ENCODE results near the gene PGRMC2. TPM values are rescaled to one million over a fixed set of nuclear protein-coding genes. Genes with fewer than 3 reads are reported as not detected.
"Not testable (repeated sequence)": the region's sequence is repeated elsewhere in the genome, so short reads cannot be mapped to it uniquely, and the experiment has no call there.

PGRMC2 gene
- total RNA-seq, 1 donor from 2014 or later = 28.2 TPM

GRCh38 chr4:128277856-128278255 lies 9.8 kb downstream of the PGRMC2 start:
- peaks cover 0 to 2% (median 0%) of the 10 kb centered on the region in 3 donors for H3K4me1 ChIP-seq (ENCODE audit: control insufficient read depth in 3 of 3, insufficient read depth in 3 of 3, low read length in 3 of 3)
- no peaks in the 10 kb centered on the region for H3K36me3 ChIP-seq (ENCODE audit: control insufficient read depth in 3 of 3, insufficient read depth in 3 of 3, low read length in 3 of 3)
- H3K9ac ChIP-seq (ENCODE audit: low read depth in 1 of 3, low read length in 3 of 3) = no peak overlapping the region
- no peaks in the 10 kb centered on the region for H3K27me3 ChIP-seq (ENCODE audit: control insufficient read depth in 3 of 3, insufficient read depth in 3 of 3, low read length in 3 of 3)
- no peaks in the 10 kb centered on the region for H3K9me3 ChIP-seq (ENCODE audit: control insufficient read depth in 3 of 3, low read length in 3 of 3)
- H3K27ac ChIP-seq (ENCODE audit: low read depth, low read length) = no peak overlapping the region
- no peak overlapping the region for H3K4me3 ChIP-seq (ENCODE audit: low read length in 3 of 3)

GRCh38 chr4:128275346-128275745 lies 12.3 kb downstream of the PGRMC2 start:
- H3K27ac ChIP-seq (ENCODE audit: low read depth, low read length) = no peak overlapping the region
- peaks cover 0 to 2% (median 0%) of the 10 kb centered on the region in 3 donors for H3K4me1 ChIP-seq (ENCODE audit: control insufficient read depth in 3 of 3, insufficient read depth in 3 of 3, low read length in 3 of 3)
- H3K4me3 ChIP-seq (ENCODE audit: low read length in 3 of 3) = no peak overlapping the region
- no peaks in the 10 kb centered on the region for H3K27me3 ChIP-seq (ENCODE audit: control insufficient read depth in 3 of 3, insufficient read depth in 3 of 3, low read length in 3 of 3)
- no peaks in the 10 kb centered on the region for H3K9me3 ChIP-seq (ENCODE audit: control insufficient read depth in 3 of 3, low read length in 3 of 3)
- no peak overlapping the region for H3K9ac ChIP-seq (ENCODE audit: low read depth in 1 of 3, low read length in 3 of 3)
- H3K36me3 ChIP-seq (ENCODE audit: control insufficient read depth in 3 of 3, insufficient read depth in 3 of 3, low read length in 3 of 3) = peaks cover 0 to 11% (median 3%) of the 10 kb centered on the region in 3 donors

- Histone ChIP-seq H3K4me3 (ENCODE audit: low read length in 3 of 3) (no peak overlapping the region), H3K27me3 (ENCODE audit: control insufficient read depth in 3 of 3, insufficient read depth in 3 of 3, low read length in 3 of 3) (no peaks in the 10 kb centered on the region), H3K36me3 (ENCODE audit: control insufficient read depth in 3 of 3, insufficient read depth in 3 of 3, low read length in 3 of 3) (peaks cover 0 to 22% (median 9%) of the 10 kb centered on the region in 3 donors), H3K27ac (ENCODE audit: low read depth, low read length) (no peak overlapping the region), H3K4me1 (ENCODE audit: control insufficient read depth in 3 of 3, insufficient read depth in 3 of 3, low read length in 3 of 3) (no peaks in the 10 kb centered on the region), H3K9me3 (ENCODE audit: control insufficient read depth in 3 of 3, low read length in 3 of 3) (no peaks in the 10 kb centered on the region), H3K9ac (ENCODE audit: low read depth in 1 of 3, low read length in 3 of 3) (no peak overlapping the region)
These were observed 16.1 kb downstream of the PGRMC2 start for GRCh38 chr4:128271551-128271950.

GRCh38 chr4:128268970-128269369 lies 18.6 kb downstream of the PGRMC2 start:
- no peaks in the 10 kb centered on the region for H3K27me3 ChIP-seq (ENCODE audit: control insufficient read depth in 3 of 3, insufficient read depth in 3 of 3, low read length in 3 of 3)
- H3K4me1 ChIP-seq (ENCODE audit: control insufficient read depth in 3 of 3, insufficient read depth in 3 of 3, low read length in 3 of 3) = no peaks in the 10 kb centered on the region
- no peaks in the 10 kb centered on the region for H3K9me3 ChIP-seq (ENCODE audit: control insufficient read depth in 3 of 3, low read length in 3 of 3)
- H3K27ac ChIP-seq (ENCODE audit: low read depth, low read length) = no peak overlapping the region
- H3K9ac ChIP-seq (ENCODE audit: low read depth in 1 of 3, low read length in 3 of 3) = no peak overlapping the region
- H3K4me3 ChIP-seq (ENCODE audit: low read length in 3 of 3) = no peak overlapping the region
- H3K36me3 ChIP-seq (ENCODE audit: control insufficient read depth in 3 of 3, insufficient read depth in 3 of 3, low read length in 3 of 3) = peaks cover 0 to 22% (median 9%) of the 10 kb centered on the region in 3 donors

- H3K4me1 ChIP-seq (ENCODE audit: control insufficient read depth in 3 of 3, insufficient read depth in 3 of 3, low read length in 3 of 3) = no peaks in the 10 kb centered on the region
- H3K27ac ChIP-seq (ENCODE audit: low read depth, low read length) = no peak overlapping the region
- H3K36me3 ChIP-seq (ENCODE audit: control insufficient read depth in 3 of 3, insufficient read depth in 3 of 3, low read length in 3 of 3) = peaks cover 0 to 22% (median 9%) of the 10 kb centered on the region in 3 donors
- H3K9me3 ChIP-seq (ENCODE audit: control insufficient read depth in 3 of 3, low read length in 3 of 3) = no peaks in the 10 kb centered on the region
- no peaks in the 10 kb centered on the region for H3K27me3 ChIP-seq (ENCODE audit: control insufficient read depth in 3 of 3, insufficient read depth in 3 of 3, low read length in 3 of 3)
- H3K4me3 ChIP-seq (ENCODE audit: low read length in 3 of 3) = no peak overlapping the region
- H3K9ac ChIP-seq (ENCODE audit: low read depth in 1 of 3, low read length in 3 of 3) = no peak overlapping the region
These were observed 19.9 kb downstream of the PGRMC2 start for GRCh38 chr4:128267745-128268144.

- peaks cover 0 to 21% (median 9%) of the 10 kb centered on the region in 3 donors for H3K36me3 ChIP-seq (ENCODE audit: control insufficient read depth in 3 of 3, insufficient read depth in 3 of 3, low read length in 3 of 3)
- H3K9me3 ChIP-seq (ENCODE audit: control insufficient read depth in 3 of 3, low read length in 3 of 3); H3K4me3 ChIP-seq (ENCODE audit: low read length in 3 of 3); H3K9ac ChIP-seq (ENCODE audit: low read depth in 1 of 3, low read length in 3 of 3); H3K27ac ChIP-seq (ENCODE audit: low read depth, low read length); H3K4me1 ChIP-seq (ENCODE audit: control insufficient read depth in 3 of 3, insufficient read depth in 3 of 3, low read length in 3 of 3); H3K27me3 ChIP-seq (ENCODE audit: control insufficient read depth in 3 of 3, insufficient read depth in 3 of 3, low read length in 3 of 3): not testable (repeated sequence)
These were observed 20.4 kb downstream of the PGRMC2 start for GRCh38 chr4:128267171-128267570.

- not testable (repeated sequence) for H3K9me3 ChIP-seq (ENCODE audit: control insufficient read depth in 3 of 3, low read length in 3 of 3); H3K27ac ChIP-seq (ENCODE audit: low read depth, low read length); H3K4me1 ChIP-seq (ENCODE audit: control insufficient read depth in 3 of 3, insufficient read depth in 3 of 3, low read length in 3 of 3); H3K9ac ChIP-seq (ENCODE audit: low read depth in 1 of 3, low read length in 3 of 3); H3K4me3 ChIP-seq (ENCODE audit: low read length in 3 of 3); H3K27me3 ChIP-seq (ENCODE audit: control insufficient read depth in 3 of 3, insufficient read depth in 3 of 3, low read length in 3 of 3)
- H3K36me3 ChIP-seq (ENCODE audit: control insufficient read depth in 3 of 3, insufficient read depth in 3 of 3, low read length in 3 of 3) = peaks cover 0 to 12% (median 8%) of the 10 kb centered on the region in 3 donors
These were observed 22.1 kb downstream of the PGRMC2 start for GRCh38 chr4:128265550-128265949.

GRCh38 chr4:128259889-128260288 lies 27.7 kb downstream of the PGRMC2 start:
- not testable (repeated sequence) for H3K27me3 ChIP-seq (ENCODE audit: control insufficient read depth in 3 of 3, insufficient read depth in 3 of 3, low read length in 3 of 3); H3K4me1 ChIP-seq (ENCODE audit: control insufficient read depth in 3 of 3, insufficient read depth in 3 of 3, low read length in 3 of 3); H3K9me3 ChIP-seq (ENCODE audit: control insufficient read depth in 3 of 3, low read length in 3 of 3); H3K9ac ChIP-seq (ENCODE audit: low read depth in 1 of 3, low read length in 3 of 3); H3K4me3 ChIP-seq (ENCODE audit: low read length in 3 of 3); H3K27ac ChIP-seq (ENCODE audit: low read depth, low read length); H3K36me3 ChIP-seq (ENCODE audit: control insufficient read depth in 3 of 3, insufficient read depth in 3 of 3, low read length in 3 of 3)

GRCh38 chr4:128258166-128258565 lies 29.4 kb downstream of the PGRMC2 start:
- not testable (repeated sequence) for H3K27ac ChIP-seq (ENCODE audit: low read depth, low read length); H3K27me3 ChIP-seq (ENCODE audit: control insufficient read depth in 3 of 3, insufficient read depth in 3 of 3, low read length in 3 of 3); H3K4me1 ChIP-seq (ENCODE audit: control insufficient read depth in 3 of 3, insufficient read depth in 3 of 3, low read length in 3 of 3); H3K9ac ChIP-seq (ENCODE audit: low read depth in 1 of 3, low read length in 3 of 3); H3K9me3 ChIP-seq (ENCODE audit: control insufficient read depth in 3 of 3, low read length in 3 of 3); H3K36me3 ChIP-seq (ENCODE audit: control insufficient read depth in 3 of 3, insufficient read depth in 3 of 3, low read length in 3 of 3); H3K4me3 ChIP-seq (ENCODE audit: low read length in 3 of 3)

GRCh38 chr4:128256539-128256938 lies 31.1 kb downstream of the PGRMC2 start:
- no peak overlapping the region for H3K9ac ChIP-seq (ENCODE audit: low read depth in 1 of 3, low read length in 3 of 3)
- H3K4me3 ChIP-seq (ENCODE audit: low read length in 3 of 3) = no peak overlapping the region
- H3K36me3 ChIP-seq (ENCODE audit: control insufficient read depth in 3 of 3, insufficient read depth in 3 of 3, low read length in 3 of 3) = no peaks in the 10 kb centered on the region
- H3K27ac ChIP-seq (ENCODE audit: low read depth, low read length) = no peak overlapping the region
- no peaks in the 10 kb centered on the region for H3K4me1 ChIP-seq (ENCODE audit: control insufficient read depth in 3 of 3, insufficient read depth in 3 of 3, low read length in 3 of 3)
- no peaks in the 10 kb centered on the region for H3K9me3 ChIP-seq (ENCODE audit: control insufficient read depth in 3 of 3, low read length in 3 of 3)
- no peaks in the 10 kb centered on the region for H3K27me3 ChIP-seq (ENCODE audit: control insufficient read depth in 3 of 3, insufficient read depth in 3 of 3, low read length in 3 of 3)

GRCh38 chr4:128255906-128256305 lies 31.7 kb downstream of the PGRMC2 start:
- no peak overlapping the region for H3K4me3 ChIP-seq (ENCODE audit: low read length in 3 of 3)
- H3K9ac ChIP-seq (ENCODE audit: low read depth in 1 of 3, low read length in 3 of 3) = no peak overlapping the region
- H3K9me3 ChIP-seq (ENCODE audit: control insufficient read depth in 3 of 3, low read length in 3 of 3) = no peaks in the 10 kb centered on the region
- H3K27ac ChIP-seq (ENCODE audit: low read depth, low read length) = no peak overlapping the region
- H3K36me3 ChIP-seq (ENCODE audit: control insufficient read depth in 3 of 3, insufficient read depth in 3 of 3, low read length in 3 of 3) = no peaks in the 10 kb centered on the region
- no peaks in the 10 kb centered on the region for H3K27me3 ChIP-seq (ENCODE audit: control insufficient read depth in 3 of 3, insufficient read depth in 3 of 3, low read length in 3 of 3)
- H3K4me1 ChIP-seq (ENCODE audit: control insufficient read depth in 3 of 3, insufficient read depth in 3 of 3, low read length in 3 of 3) = no peaks in the 10 kb centered on the region

All from skeletal muscle tissue (tissue), 4 donors.